GM04504 (cell line): ENCODE measurements around the gene OR6K2.
"Not testable (repeated sequence)": the region's sequence is repeated elsewhere in the genome, so short reads cannot be mapped to it uniquely, and the experiment has no call there.

Source experiments
- DNase-seq: peaks from one replicate; pipeline ENCODE4 v3.0.0-alpha.2; 2012; ENCODE audit warnings: low read depth

Gene OR6K2, protein sequence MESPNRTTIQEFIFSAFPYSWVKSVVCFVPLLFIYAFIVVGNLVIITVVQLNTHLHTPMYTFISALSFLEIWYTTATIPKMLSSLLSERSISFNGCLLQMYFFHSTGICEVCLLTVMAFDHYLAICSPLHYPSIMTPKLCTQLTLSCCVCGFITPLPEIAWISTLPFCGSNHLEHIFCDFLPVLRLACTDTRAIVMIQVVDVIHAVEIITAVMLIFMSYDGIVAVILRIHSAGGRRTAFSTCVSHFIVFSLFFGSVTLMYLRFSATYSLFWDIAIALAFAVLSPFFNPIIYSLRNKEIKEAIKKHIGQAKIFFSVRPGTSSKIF

DNA sequence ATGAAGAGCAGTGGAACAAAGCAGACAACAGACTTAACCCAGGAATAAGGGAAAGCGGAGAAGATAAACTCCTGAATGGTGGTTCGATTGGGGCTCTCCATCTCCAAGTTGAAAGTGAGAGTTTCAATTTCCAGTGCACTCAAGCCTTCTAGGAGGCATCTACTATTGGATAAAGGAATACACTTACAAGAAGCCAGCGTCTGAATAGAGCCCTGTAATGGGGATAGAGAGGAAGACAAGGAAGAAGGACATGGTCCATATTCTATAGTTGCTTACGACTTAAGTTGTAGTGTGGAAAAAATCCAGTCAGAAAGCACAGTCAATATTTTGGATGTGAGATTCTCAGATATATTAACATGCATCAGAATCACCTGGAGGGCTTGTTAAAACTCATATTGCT lies at the start of gene OR6K2:
TSS of gene OR6K2 (minus strand) at position 101 of the 400 bp plus-strand sequence. CDS start at position 101, 0 bp downstream.
- no peak for DNase-seq

DNA sequence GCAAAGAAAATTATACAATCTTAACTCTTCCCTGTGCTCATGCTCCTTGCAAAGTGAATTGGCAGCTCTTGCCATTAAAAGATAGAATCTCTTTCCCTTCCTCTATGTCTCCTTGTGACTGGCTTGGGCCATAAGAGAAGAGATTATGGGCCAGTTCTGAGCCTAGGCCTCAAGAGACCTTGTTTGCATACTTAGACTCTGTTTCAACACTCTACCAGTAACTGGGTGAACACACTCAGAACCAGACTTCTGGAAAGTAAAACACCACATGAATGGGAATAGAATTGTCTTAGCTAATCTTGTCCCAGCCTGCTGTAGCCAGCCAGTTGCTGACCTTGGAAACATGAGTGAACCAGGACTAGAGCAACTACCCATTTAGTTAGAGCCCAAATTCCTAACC lies 35.4 kb upstream of the OR6K2 start:
- no peak for DNase-seq

DNA sequence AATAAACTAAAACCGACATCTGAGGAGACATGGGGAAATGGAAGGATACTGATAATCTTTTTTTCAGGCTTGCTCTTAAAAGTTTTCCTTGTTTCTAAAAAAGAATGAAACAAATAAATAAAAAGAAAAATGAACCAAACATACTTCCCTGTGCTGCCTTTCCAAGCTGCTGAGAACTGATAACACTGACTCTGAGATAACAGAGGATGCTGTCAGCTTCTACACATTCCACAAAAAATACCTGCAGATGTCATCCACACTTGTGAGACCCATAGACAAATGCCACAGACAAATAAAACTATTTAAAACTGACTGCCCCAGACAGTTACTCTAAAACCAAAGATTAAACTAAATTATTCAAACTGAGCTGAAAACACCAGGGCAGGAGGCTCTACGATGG lies 32.1 kb upstream of the OR6K2 start:
- no peak for DNase-seq

DNA sequence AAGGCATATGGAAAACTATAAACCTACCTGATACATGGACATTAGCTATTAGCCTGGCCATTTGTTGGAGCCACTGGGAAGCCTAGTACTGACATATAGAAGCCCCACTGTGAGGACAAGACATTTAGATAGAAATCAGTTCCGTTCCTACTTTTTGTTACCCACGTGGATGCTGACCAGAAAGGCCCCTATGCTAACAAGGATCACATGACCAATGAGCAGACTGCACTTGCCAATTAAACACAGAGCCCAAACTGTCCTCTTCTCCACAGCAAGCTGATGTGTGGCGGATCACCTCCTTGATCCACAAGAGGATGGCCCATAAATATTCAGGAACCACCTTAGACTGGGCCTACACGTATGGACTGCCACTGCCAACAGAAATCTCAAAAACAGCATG lies 31.3 kb upstream of the OR6K2 start:
- DNase-seq: no peak

DNA sequence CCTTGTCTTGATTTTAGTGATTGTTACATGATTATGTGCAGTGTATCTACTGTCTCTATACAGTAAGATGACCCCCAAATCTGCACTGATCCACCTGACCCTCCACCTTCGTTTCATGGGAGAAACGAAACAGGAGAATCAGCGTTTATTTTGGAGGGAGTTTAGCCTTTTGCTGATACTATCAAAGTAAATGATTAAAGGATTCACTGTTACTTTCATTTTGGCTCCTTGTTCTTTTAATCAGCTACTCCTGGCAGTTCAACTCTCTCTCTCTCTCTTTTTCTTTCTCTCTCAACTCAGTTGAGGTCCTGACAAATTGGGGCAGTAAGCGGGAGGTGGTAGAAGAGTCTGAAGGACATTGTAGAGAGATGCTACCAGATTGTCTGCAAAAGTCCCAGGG lies 30.0 kb upstream of the OR6K2 start:
- no peak for DNase-seq

DNA sequence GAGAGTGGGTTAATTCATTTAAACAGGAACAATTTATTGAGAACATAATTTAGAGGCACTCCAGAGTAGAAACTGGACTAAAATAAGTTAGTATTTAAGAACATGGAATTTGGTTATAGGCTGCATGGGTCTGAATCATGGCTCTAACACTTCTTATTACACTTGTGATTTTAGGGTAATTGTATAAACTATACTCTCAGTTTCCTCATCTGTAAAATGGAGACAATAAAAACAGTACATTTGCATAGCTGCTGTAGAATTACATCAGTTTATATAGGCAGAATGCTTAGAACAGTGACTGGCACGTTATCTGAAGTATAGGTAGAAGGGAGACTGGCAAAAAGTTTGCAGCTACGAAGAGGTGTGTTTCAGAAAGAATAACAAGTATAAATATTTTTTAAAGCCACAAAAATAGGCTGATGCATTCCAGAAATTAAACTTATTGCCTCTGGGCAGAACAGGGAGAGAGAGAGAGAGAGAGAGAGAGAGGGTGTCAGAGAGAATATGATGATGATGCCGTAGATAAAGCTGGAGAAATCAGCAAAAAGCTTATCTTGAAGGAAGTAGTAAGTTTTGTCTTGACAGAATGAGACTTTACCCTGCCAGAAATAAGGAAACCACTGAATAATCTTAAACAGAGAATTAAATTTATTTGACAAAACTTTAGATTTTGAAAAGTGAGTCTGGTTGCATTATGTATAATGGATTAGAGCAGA lies 28.2 kb upstream of the OR6K2 start:
- no peak for DNase-seq

DNA sequence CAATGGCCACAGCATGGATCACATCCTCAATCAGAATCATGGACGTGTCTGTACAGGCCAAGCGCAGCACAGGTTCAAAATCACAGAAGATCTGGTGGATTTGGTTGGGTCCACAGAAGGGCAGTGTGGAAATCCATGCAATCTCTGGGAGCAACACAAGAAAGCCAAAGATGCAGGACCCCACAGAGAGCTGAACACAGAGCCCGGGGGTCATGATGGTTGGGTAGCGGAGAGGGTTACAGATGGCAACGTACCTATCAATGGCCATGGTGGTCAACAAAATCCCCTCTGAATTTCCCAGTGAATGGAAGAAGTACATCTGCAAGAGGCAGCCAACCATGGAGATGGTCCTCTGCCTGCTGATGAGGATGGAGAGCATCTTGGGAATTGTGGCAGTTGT lies 24.0 kb upstream of the OR6K2 start:
- DNase-seq: no peak

DNA sequence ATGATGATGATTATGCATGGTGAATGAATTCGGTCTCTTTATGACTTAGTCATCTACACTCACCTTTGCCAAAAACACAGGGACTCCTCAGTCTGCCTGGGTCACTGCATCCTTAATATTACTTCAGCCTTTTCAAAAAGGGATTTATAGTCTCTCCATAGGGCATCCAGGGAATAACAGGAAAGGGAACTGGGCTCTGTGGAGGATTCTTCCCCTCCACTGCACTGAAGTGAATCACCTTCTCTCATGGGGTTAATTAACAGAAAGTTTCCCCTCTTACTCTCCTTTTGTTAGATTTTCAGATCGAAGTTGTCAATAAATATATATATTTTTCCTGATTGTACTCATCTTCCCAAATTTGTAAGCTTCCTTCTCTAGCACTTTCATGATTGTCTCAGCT lies 20.2 kb upstream of the OR6K2 start, which contains the start of gene OR6K3:
TSS of gene OR6K3 (minus strand) at position 101 of the 400 bp plus-strand sequence. CDS start 2,605 bp downstream, outside the sequence.
- no peak for DNase-seq

DNA sequence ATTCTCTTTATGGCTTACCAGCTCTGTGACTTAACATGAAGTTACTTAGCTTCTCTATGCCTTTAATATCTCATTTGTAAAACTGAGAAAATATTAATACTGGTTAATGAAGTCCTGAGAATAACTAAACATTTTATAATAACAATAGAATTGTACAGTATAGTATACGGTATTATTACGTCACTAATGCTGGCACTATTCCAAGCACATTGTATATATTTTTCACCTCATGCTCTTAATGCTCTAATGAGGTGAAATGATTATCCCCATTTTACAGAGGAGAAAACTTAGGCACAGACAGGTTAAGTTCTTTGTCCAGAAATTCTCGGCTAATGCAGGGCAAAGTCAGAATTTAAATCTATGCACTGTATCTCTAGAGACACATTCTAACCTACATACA lies 19.2 kb upstream of the OR6K2 start:
- DNase-seq: no peak

DNA sequence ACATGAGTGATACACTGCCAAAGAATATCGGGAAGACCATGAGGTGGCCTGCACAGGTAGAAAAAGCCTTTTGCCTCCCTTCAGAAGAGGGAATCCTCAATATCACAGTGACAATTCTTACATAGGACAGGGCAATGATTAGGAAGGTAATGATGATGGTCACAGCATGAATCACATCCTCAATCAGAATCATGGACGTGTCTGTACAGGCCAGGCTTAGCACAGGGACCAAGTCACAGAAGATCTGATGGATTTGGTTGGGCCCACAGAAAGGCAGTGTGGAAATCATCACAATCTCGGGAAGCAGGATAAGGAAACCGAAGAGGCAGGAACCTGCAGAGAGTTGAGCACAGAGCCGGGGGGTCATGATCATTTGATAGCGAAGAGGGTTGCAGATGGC lies 16.9 kb upstream of the OR6K2 start:
- DNase-seq: no peak

DNA sequence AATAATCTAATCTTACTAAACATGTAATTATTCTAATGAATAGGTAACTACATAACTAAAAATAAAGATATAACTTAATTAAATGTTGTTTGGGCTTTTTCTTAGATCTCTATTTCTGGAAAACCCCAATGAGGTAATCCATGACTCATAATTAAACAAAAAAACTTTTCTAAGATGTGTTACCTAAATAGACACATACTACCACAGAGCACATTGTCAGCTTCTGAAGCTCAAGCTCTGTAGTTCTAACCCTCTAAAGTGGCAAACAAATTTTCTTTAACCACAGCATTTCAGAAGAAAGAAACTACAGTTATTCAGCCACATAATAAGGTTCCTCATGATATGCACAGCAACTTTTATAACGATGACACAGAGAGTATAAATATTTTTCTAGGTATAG lies 15.9 kb upstream of the OR6K2 start:
- no peak for DNase-seq

DNA sequence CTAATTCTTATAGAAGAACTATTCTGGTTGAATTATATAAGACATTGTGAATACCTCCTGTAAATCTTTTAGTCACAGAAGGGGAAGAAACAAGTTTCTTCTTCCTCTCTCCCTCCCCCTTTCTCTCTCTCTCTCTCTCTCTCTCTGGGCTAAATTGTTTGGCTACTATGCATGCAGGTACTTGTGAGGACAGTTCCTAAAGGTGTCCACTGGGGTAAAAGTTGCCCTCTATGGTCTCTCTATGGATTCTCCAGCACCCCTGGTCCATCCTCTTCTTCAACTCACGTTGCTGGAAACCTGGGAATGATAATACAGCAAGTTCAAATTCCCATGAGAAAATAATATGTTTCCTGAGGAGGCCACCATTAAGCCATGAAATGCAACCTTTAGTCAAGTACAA lies 14.3 kb upstream of the OR6K2 start:
- DNase-seq: no peak

DNA sequence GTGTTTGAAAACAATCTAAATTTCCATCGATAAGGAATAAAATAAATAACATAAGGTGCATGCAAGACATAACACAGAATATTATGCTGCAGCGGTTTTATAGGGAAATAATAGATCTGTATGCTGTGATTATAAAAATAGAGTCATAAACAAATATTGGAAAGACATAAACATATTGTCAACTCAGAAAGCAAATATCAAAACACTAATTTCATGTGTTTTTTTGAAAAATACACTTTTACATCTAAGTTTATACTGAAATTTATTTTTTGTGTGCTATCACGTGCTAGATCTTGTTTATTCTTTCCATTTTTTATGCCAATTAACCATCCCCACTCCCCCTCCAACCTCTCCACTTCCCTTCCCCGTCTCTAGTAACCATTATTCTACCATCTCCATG lies 10.6 kb upstream of the OR6K2 start:
- DNase-seq: no peak

DNA sequence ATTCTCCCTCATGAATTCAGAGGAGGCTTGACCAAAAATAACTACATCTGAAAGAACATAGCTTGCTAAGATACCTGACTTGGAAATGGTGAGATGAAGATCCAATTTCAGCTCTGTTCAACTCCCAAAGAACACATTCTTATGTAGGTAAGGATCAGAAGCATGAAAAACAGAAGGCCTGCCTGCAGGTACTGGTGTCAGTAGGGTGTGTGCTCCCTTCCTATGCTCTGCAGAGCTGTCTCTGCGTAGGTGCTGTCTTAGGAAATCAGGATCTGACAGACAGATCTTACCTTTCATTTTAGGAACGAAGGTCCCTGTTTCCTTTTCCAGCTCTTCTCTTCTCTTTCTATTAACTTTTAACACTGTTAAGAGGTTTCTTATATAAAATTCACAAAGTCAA lies 5.6 kb upstream of the OR6K2 start:
- no peak for DNase-seq

DNA sequence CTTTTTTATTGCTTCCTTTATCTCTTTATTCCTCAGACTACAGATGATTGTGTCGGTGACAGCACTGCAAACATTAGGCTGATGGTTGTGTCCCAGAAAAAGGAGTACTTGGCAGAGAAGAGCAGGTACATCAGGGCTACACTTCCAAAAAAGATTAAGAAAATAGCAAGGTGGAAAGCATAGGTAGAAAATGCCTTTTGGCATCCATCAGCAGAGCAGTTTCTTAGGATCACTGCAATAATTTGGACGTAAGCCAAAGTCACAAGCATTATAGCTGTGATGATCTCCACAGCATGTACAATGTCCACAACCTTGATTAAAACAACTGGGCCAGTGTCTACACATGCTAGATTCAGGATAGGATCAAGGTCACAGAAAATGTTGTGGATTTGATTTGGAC lies 5.9 kb downstream of the OR6K2 start:
- DNase-seq: no peak

DNA sequence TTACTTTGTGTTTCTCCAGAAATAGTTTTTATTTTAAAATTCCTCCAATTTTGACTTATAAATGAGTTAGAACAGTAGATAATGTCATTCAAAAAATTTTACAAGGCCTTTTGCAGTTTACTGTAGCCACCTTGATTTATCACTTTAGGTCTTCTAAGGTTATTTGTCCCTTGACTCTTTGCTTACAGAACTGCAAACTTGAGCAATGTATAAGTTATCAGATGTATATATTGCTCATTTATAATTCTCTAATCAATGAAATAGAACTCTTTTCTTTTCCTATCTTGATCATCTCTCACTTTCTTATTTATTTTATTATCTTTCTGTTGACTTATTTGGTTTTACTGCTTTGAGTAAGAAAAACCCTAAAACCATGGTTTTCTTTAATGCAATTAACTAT lies 8.1 kb downstream of the OR6K2 start:
- DNase-seq: no peak

DNA sequence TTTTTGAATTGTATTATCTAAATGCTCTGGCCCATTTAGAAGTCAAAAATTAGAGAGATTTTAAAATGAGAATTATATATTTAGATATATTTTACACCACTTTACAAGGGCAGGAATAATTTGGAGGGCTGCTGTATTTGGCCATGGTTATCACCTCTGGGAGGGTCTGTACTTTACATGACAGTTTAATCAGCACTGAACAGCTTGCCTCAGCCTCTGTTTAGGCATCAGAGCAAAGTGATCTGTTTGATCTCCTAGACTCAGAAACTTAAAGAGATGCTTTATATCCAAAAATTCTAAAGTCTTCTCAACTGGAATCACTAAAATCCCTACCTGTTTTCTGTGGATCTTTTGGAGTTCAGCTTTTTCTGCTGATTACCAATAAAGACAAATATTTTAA lies 8.5 kb downstream of the OR6K2 start:
- DNase-seq: no peak

DNA sequence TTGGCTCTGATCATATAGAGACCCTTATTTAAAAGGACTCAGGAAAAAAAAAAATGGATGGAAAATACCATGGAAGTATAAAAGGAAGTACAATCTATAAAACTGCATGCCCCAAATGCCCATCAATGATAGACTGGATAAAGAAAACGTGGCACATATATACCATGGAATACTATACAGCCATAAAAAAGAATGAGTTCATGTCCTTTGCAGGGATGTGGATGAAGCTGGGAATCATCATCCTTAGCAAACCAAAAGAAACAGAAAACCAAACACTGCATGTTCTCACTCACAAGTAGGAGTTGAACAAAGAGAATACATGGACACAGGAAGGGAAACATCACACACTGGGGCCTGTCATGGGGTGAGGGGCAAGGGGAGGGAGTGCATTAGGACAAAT lies 9.3 kb downstream of the OR6K2 start:
- DNase-seq: not testable (repeated sequence)

DNA sequence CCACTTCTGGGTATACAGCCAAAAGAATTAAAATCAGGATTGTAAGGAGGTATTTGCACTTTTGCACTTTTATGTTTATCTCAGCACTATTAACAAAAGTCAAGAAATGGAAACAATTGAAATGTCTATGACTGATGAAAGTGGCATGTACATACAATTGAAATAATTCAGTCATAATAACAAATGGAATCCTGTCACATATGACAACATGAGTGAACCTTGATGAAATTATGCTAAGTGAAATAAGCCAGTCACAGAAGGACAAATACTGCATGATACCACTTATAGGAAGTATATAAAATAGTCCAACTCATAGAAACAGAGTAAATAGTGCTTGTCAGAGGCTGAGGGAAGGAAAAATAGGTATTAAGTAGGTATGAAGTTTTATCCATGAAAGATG lies 10.6 kb downstream of the OR6K2 start:
- DNase-seq: no peak

DNA sequence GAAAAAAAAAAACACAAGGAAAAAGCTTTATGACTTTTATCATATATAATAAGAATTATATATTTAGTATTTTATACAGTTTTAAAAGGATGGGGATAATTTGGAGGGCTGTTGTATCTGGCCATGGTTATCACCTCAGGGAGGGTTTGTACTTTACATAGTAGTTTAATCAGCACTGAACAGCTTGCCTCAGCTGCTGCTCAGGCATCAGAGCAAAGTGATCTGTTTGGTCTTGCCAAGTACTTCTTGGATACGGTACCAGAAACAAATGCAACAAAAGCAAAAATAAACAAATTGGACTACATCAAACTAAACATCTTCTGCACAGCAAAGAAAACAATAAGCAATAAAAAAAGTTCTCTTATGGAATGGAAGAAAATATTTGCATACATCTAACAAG lies 11.3 kb downstream of the OR6K2 start:
- no peak for DNase-seq

DNA sequence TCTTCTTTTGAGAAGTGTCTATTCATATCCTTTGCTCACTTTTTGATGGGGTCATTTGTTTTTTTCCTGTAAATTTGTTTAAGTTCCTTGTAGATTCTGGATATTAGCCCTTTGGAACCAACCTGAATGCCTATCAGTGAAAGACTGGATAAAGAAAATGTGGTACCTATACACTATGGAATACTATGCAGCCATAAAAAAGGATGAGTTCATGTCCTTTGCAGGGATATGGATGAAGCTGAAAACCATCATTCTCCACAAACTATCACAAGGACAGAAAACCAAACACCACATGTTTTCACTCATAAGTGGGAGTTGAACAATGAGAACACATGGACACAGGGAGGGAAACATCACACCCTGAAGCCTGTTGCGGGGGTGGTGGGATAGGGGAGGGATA lies 12.1 kb downstream of the OR6K2 start:
- not testable (repeated sequence) for DNase-seq

DNA sequence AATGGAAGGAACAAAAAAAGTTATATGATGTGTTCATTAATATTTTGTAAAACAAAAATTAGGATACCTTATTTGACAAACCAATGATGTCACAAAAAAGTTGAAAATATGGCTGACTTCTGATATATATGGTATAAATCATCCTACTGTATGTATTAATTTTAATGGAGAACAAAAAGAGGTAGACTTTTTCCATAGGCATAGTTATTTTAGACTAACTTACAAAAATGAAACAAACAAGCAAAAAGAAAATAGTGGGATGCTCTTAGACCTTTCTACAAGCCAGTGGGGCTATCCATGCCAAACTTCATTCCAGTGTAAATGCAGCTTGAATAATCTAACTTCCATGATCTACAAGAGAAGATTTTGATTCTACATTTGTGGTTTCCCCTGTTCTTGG lies 13.4 kb downstream of the OR6K2 start:
- no peak for DNase-seq

DNA sequence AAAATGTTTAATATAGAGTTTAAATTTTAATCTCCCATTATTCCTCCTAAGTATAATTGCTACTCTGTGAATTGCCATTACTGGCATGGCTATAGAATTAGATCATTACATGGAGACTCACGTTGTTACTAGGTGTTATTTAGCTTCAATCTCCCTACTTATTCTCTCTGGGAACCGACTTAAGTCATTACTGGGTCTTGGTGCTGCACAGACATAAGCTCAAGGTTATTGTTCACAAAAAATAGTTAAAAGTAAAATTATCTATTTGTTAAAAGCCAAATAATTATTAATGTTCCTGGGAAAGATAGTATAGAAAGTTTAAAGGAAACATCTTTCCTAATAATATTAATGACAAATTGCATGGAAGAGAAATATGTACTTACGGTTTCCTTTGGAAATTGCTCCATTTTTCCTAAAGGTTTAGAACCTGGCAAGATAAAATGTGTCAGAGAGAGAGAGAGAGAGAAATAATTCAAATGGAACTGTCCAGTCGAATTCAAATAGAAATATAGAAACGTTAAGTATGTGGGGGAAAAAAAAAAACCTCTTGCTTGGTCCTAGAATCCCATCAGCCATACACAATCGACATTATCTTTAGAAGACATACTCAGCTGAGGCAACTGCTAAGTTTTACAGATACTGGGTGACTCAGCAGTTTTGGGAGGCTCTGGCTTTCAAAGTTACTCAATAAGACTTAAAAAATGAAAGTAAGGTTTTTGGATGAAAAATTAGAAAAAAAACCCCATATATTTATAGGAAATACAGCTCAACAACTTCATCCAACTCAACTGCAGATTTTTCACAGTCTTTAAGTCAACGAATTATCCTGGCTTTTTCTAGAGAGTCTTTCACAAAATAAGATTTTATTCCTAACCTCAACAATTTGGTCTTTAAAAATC lies 14.1 kb downstream of the OR6K2 start, which contains the start of gene SPTA1:
TSS of gene SPTA1 (minus strand) at position 605 of the 899 bp plus-strand sequence. CDS start at position 407, 198 bp downstream.
- DNase-seq: no peak
